Epithelial cell of esophagus (primary cell): ENCODE results near the gene PYDC1.

ENCODE experiments used
- DNase-seq: peaks from one replicate; pipeline ENCODE4 v3.0.0; 2010; ENCODE audit warnings: low read depth
- H3K4me3 ChIP-seq: 2 replicates; pipeline ENCODE4 v1.5.1; 2011; ENCODE audit warnings: mild to moderate bottlenecking, low read length, control low read depth
- CTCF ChIP-seq: IDR thresholded peaks from 2 replicates; pipeline ENCODE4 v1.5.1; 2011; ENCODE audit warnings: low read depth, mild to moderate bottlenecking, low read length, control low read depth, inconsistent platforms; ENCODE audit not compliant: insufficient read depth; ENCODE audit errors: missing control alignments

Gene PYDC1

GRCh38 chr16:31188450-31189411, 28.2 kb downstream of the PYDC1 start:
- DNase-seq = no peak
- TF ChIP-seq CTCF = no peak
- no peak overlapping the region for H3K4me3 ChIP-seq

- no peak for DNase-seq
- H3K4me3 ChIP-seq = no peak overlapping the region
- no peak for TF ChIP-seq CTCF
These were observed 29.1 kb downstream of the PYDC1 start for GRCh38 chr16:31187808-31188189.

GRCh38 chr16:31186930-31187807, 29.8 kb downstream of the PYDC1 start:
- DNase-seq = no peak
- H3K4me3 ChIP-seq = no peak overlapping the region
- TF ChIP-seq CTCF = no peak

GRCh38 chr16:31186176-31186575, 30.8 kb downstream of the PYDC1 start:
- DNase-seq = no peak
- no peak for TF ChIP-seq CTCF
- H3K4me3 ChIP-seq = no peak overlapping the region

- no peak overlapping the region for H3K4me3 ChIP-seq
- no peak for DNase-seq
- no peak for TF ChIP-seq CTCF
These were observed 31.6 kb downstream of the PYDC1 start for GRCh38 chr16:31185339-31185738.

GRCh38 chr16:31184888-31185287, 32.0 kb downstream of the PYDC1 start:
- no peak for DNase-seq
- no peak overlapping the region for H3K4me3 ChIP-seq
- TF ChIP-seq CTCF = no peak
